ENCODE data around the gene ADSS1. TPM values are rescaled to one million over a fixed set of nuclear protein-coding genes. Genes with fewer than 3 reads are reported as not detected.

Gene ADSS1
- total RNA-seq, 4 donors from 2014 or later: 5.1 to 32.2 (median 8.8) TPM

DNA sequence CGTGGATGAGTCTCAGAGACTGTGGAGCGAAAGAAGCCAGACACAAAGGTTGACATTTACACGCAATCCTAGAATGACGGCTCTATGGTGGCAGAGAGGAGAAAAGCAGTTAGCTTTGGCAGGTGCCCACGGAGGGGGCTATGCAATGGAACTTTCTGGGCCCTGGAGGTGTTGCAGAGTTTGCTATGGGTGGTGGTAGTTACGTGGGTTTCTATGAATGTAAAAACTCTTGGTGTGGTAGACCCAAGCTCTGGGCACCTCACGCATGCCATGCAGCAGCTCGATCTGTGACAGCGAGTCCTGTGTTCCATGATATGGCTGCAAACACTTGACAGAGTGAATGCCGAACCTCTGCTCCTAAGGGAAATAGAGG is 39.6 kb upstream of the ADSS1 start:
- Histone ChIP-seq H3K9me3 (no peaks in the 10 kb centered on the region), H3K4me1 (peaks cover 6 to 66% (median 53%) of the 10 kb centered on the region in 3 donors), H3K4me3 (no peak overlapping the region), H3K27ac (no peak overlapping the region), H3K36me3 (no peaks in the 10 kb centered on the region), H3K27me3 (no peaks in the 10 kb centered on the region)
- TF ChIP-seq EP300 (IDR thresholded peaks at IDR 0.05) (no peak), POLR2A (IDR thresholded peaks at IDR 0.05) (no peak)
- ATAC-seq: no peak
- 80 to 92% methylated on average over 1 to 6 of the region's 10 CpGs for WGBS, 2 donors (ENCODE audit: low coverage in 1 of 2)

DNA sequence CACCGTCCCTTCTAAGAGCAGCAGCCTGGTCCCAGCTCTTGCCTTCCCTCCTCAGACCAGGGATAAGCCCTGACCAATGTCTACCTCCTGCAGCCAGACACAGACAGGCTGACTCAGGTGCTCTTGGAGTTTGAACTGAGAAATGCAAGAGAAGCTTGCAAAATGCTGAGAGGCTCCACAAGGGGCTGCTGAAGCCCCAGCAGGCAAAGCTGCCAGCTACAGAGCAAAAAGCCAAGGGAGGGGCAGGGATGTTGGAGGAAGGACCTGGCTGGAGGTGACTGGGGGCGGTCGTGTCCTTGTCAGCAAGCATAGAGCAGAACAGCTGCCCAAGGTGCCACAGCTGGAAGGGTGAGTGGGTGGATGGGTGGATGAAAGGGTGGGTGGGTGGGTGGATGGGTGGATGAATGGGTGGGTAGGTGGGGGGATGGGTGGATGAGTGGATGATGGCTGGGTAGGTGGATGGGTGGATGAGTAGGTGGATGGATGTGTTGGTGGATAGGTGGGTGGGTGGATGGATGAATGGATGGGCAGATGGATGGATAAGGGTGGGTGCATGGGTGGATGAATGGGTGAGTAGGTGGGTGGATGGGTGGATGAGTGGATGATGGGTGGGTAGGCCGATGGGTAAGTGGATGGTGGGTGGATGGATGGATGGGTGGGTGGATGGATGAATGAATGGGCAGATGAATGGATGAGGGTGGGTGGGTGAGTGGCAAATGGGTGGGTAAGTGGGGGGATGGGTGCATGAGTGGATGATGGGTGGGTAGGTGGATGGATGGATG is 38.6 kb upstream of the ADSS1 start:
- Histone ChIP-seq H3K4me1 (peaks cover 6 to 62% (median 45%) of the 10 kb centered on the region in 3 donors), H3K9me3 (no peaks in the 10 kb centered on the region), H3K27ac (no peak overlapping the region), H3K4me3 (no peak overlapping the region), H3K36me3 (no peaks in the 10 kb centered on the region), H3K27me3 (no peaks in the 10 kb centered on the region)
- 83 to 87% methylated on average over 2 of the region's 4 CpGs for WGBS, 2 donors (ENCODE audit: low coverage in 1 of 2)
- ATAC-seq: no peak
- TF ChIP-seq POLR2AphosphoS5 (IDR thresholded peaks at IDR 0.05): no peak

DNA sequence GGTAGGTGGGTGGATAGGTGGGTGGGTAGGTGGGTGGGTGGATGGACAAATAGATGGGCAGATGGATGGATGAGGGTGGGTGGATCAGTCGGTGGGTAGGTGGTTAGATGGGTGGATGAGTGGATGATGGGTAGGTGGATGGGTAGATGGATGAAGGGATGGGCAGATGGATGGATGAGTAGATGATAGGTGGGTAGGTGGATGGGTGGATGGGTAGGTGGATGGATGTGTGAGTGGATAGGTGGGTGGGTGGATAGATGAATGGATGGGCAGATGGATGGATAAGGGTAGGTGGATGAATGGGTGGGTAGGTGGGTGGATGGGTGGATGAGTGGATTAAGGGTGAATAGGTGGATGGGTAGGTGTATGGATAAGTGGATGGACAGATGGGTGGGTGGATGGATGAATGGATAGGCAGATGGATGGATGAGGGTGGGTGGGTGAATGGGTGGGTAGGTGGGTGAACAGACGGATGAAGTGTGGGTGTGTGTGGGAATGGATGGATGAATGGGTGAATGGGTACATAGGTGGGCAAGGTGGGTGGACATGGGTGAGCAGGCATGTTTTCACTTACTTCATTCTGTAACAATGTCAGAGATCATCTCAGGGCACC is 37.9 kb upstream of the ADSS1 start:
- no peak for ATAC-seq
- WGBS, 2 donors (ENCODE audit: low coverage in 1 of 2): 95 to 100% methylated on average over 2 of the region's 2 CpGs
- H3K4me3 ChIP-seq: no peak overlapping the region
- no peaks in the 10 kb centered on the region for H3K27me3 ChIP-seq
- no peaks in the 10 kb centered on the region for H3K9me3 ChIP-seq
- peaks cover 6 to 62% (median 45%) of the 10 kb centered on the region in 3 donors for H3K4me1 ChIP-seq
- H3K27ac ChIP-seq: no peak overlapping the region
- TF ChIP-seq POLR2A (IDR thresholded peaks at IDR 0.05) (no peak), EP300 (IDR thresholded peaks at IDR 0.05) (no peak), POLR2AphosphoS5 (IDR thresholded peaks at IDR 0.05) (no peak)
- TF ChIP-seq, protein P1, sequence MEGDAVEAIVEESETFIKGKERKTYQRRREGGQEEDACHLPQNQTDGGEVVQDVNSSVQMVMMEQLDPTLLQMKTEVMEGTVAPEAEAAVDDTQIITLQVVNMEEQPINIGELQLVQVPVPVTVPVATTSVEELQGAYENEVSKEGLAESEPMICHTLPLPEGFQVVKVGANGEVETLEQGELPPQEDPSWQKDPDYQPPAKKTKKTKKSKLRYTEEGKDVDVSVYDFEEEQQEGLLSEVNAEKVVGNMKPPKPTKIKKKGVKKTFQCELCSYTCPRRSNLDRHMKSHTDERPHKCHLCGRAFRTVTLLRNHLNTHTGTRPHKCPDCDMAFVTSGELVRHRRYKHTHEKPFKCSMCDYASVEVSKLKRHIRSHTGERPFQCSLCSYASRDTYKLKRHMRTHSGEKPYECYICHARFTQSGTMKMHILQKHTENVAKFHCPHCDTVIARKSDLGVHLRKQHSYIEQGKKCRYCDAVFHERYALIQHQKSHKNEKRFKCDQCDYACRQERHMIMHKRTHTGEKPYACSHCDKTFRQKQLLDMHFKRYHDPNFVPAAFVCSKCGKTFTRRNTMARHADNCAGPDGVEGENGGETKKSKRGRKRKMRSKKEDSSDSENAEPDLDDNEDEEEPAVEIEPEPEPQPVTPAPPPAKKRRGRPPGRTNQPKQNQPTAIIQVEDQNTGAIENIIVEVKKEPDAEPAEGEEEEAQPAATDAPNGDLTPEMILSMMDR (IDR thresholded peaks at IDR 0.05): no peak
- no peaks in the 10 kb centered on the region for H3K36me3 ChIP-seq

DNA sequence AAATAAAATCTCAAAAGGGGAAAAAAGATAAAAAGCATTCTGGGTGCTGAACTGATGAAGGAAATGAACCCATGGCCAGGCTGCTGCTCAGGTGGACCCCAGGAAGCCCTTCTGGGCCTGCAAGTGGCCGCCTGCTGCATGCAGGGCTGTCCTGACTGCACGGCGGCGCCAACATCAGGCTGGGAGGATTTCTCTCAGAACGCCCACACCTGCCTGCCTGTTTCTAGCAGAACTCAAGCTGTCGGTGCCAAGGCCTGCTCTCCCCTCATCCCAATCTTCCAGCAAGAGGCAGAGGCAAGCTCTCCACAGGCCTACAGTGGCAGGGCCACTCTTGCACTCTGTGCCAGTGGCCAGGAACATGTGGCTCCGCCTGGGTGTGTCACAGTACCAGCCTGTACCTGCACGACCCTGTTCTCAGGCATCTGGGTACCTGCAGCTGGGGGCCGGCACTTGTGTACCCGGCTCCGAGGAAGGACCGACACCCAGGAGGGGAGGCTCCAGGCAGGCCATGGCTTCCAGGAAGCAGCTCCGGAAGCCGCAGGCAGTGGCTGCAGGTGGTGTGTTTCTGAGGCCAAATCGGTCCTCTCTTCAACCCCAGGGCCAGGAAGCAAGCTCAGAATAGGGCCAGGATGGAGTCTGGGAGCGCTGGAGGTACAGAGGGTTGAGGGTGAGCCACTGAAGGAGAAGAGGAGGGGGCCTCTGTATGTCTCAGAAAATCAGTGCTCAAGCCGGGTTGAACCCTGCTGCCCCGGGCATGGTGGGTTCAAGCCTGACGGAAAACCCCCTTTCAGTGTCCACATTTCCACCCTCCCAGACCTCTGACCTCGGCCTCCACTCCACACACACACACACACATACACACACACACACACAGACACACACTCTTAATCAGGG is 37.2 kb upstream of the ADSS1 start:
- Histone ChIP-seq H3K27me3 (no peaks in the 10 kb centered on the region), H3K4me1 (peaks cover 6 to 62% (median 45%) of the 10 kb centered on the region in 3 donors), H3K36me3 (no peaks in the 10 kb centered on the region), H3K9me3 (no peaks in the 10 kb centered on the region), H3K27ac (peak overlapping the region in 3 of 4 donors; percentile 83 to 90 (median 89)), H3K4me3 (no peak overlapping the region)
- TF ChIP-seq POLR2A (IDR thresholded peaks at IDR 0.05) (no peak), EP300 (IDR thresholded peaks at IDR 0.05) (no peak), POLR2AphosphoS5 (IDR thresholded peaks at IDR 0.05) (no peak)
- TF ChIP-seq, protein P1 (IDR thresholded peaks at IDR 0.05): no peak
- WGBS, 2 donors (ENCODE audit: low coverage in 1 of 2): 82 to 84% methylated on average over 6 to 8 of the region's 20 CpGs
- no peak for ATAC-seq

DNA sequence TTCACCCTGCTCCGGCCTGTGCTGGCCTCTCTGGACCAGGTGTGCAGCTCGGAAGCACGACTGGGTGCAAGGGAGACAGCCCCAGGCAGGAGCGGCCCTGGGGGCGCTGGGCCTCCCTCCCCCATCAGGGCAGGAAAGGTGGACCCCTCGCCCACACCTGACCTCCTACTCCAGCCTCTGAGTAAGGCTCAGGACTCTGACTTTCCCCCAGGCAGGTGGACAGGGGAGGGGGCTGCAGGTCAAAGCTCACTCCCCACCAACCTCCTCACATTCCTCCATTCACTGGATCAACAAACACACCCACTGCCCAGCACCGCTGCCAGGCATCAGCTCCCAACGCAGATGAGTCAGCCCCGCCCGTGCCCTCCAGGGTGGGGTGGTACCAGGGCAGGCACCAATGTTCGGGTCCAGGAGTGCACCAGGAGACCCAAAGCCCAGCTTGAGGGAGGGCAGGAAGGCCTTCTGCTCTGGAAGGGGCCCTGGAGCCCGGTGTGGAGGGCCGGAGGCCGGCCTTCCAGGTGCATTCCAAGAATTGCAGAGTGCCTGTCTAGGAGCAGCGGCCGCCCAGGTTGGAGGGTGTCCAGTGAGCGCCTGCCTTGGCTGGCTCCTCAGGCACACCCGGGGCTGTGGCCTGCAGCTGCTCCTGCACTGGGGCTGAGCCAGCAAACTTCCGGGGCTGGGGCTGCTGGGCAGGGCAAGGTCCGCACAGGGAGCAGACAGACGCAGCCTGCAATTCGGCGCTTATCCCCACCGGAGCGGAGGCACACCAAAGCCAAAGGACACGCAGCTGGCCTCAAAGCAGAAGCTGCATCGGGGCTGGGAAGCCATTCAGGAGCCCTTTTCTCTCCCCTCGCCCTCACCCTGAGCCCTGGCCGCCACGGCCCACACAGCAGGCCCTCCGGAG is 36.2 kb upstream of the ADSS1 start:
- no peaks in the 10 kb centered on the region for H3K9me3 ChIP-seq
- peak; percentile 70 for ATAC-seq
- H3K36me3 ChIP-seq: no peaks in the 10 kb centered on the region
- H3K27ac ChIP-seq: peak overlapping the region; percentile 15 to 90 (median 86)
- no CpG with 5 or more reads among the region's 31 CpGs for WGBS, 2 donors (ENCODE audit: low coverage in 1 of 2)
- H3K4me3 ChIP-seq: peak overlapping the region in 1 of 2 donors; percentile 99
- H3K4me1 ChIP-seq: peaks cover 6 to 62% (median 45%) of the 10 kb centered on the region in 3 donors
- H3K27me3 ChIP-seq: no peaks in the 10 kb centered on the region
- TF ChIP-seq EP300 (IDR thresholded peaks at IDR 0.05) (no peak), POLR2A (IDR thresholded peaks at IDR 0.05) (no peak), POLR2AphosphoS5 (IDR thresholded peaks at IDR 0.05) (no peak)
- TF ChIP-seq, protein P1 (IDR thresholded peaks at IDR 0.05): no peak
